GM18498 (cell line): ENCODE results near the gene SCCPDH.

ENCODE experiments used
- ATAC-seq: cut with Tn5 transposase; IDR thresholded peaks from one replicate; pipeline ENCODE4 v1.9.1; 2021; ENCODE audit warnings: mild to moderate bottlenecking, moderate library complexity; ENCODE audit not compliant: unreplicated experiment

The SCCPDH gene

GRCh38 chr1:246748867-246749266 is 24.7 kb downstream of the SCCPDH start:
- no peak for ATAC-seq

GRCh38 chr1:246750752-246751151 is 26.5 kb downstream of the SCCPDH start:
- no peak for ATAC-seq

GRCh38 chr1:246753670-246754535 is 29.7 kb downstream of the SCCPDH start:
- ATAC-seq: peak; percentile 81

- no peak for ATAC-seq
These were observed 31.2 kb downstream of the SCCPDH start for GRCh38 chr1:246755419-246755818.

- ATAC-seq: no peak
These were observed 36.5 kb downstream of the SCCPDH start for GRCh38 chr1:246760422-246761347.

- ATAC-seq: no peak
These were observed 37.2 kb downstream of the SCCPDH start for GRCh38 chr1:246761396-246761795.

GRCh38 chr1:246765521-246765920 is 41.3 kb downstream of the SCCPDH start:
- ATAC-seq: no peak

GRCh38 chr1:246768403-246769020 is 44.3 kb downstream of the SCCPDH start:
- no peak for ATAC-seq

GRCh38 chr1:246769306-246769705 is 45.1 kb downstream of the SCCPDH start:
- ATAC-seq: no peak

- no peak for ATAC-seq
These were observed 47.2 kb downstream of the SCCPDH start for GRCh38 chr1:246771366-246771765.

- no peak for ATAC-seq
These were observed 48.5 kb downstream of the SCCPDH start for GRCh38 chr1:246772686-246773085.

- peak; percentile 99 for ATAC-seq
These were observed 49.0 kb downstream of the SCCPDH start for GRCh38 chr1:246773213-246773641.

GRCh38 chr1:246775531-246776385 is 51.5 kb downstream of the SCCPDH start:
- no peak for ATAC-seq

GRCh38 chr1:246776923-246777322 is 52.7 kb downstream of the SCCPDH start:
- ATAC-seq: no peak

- ATAC-seq: no peak
These were observed 54.5 kb downstream of the SCCPDH start for GRCh38 chr1:246778663-246779062.

GRCh38 chr1:246779561-246780175 is 55.5 kb downstream of the SCCPDH start:
- ATAC-seq: no peak

- no peak for ATAC-seq
These were observed 56.1 kb downstream of the SCCPDH start for GRCh38 chr1:246780264-246780663.

GRCh38 chr1:246781212-246781611 is 57.0 kb downstream of the SCCPDH start:
- no peak for ATAC-seq

GRCh38 chr1:246782120-246782900 is 58.1 kb downstream of the SCCPDH start:
- peak; percentile 69 for ATAC-seq
